Loucy (cell line): ENCODE results near the gene BTBD6.

Experiments
- EZH2phosphoT487 ChIP-seq: fragments of 200-600 bp; IDR thresholded peaks from 2 replicates; pipeline ENCODE4 v1.6.1; 2018; ENCODE audit warnings: antibody characterized with exemption, mild to moderate bottlenecking, moderate library complexity, borderline replicate concordance
- TF ChIP-seq, protein P1 (sequence below): fragments of 200-600 bp; sonication (generic); conservative IDR thresholded peaks from 2 replicates; pipeline ENCODE4 v1.5.1; 2014; ENCODE audit warnings: mild to moderate bottlenecking, antibody characterized with exemption, low read length

DNA sequence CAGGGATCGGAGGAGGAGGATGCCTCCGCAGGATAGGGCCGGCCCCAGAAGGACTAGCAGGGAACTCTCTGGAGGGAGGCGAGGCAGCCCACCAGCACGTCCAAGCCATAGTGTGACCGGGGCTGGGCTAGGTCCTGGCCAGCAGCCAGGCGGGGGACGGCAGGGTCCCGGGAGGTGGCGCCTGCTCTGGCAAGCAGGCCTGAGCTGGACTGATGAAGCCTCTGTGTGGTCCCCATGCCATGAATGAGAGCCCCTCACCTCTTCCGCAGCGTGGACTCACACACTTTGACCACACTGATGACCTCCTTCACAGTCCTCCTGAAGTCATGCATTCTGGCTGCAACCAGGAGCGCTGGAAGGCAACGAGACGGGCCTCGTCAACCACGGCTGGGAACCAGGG is 19.8 kb upstream of the BTBD6 start:
- TF ChIP-seq, protein P1, sequence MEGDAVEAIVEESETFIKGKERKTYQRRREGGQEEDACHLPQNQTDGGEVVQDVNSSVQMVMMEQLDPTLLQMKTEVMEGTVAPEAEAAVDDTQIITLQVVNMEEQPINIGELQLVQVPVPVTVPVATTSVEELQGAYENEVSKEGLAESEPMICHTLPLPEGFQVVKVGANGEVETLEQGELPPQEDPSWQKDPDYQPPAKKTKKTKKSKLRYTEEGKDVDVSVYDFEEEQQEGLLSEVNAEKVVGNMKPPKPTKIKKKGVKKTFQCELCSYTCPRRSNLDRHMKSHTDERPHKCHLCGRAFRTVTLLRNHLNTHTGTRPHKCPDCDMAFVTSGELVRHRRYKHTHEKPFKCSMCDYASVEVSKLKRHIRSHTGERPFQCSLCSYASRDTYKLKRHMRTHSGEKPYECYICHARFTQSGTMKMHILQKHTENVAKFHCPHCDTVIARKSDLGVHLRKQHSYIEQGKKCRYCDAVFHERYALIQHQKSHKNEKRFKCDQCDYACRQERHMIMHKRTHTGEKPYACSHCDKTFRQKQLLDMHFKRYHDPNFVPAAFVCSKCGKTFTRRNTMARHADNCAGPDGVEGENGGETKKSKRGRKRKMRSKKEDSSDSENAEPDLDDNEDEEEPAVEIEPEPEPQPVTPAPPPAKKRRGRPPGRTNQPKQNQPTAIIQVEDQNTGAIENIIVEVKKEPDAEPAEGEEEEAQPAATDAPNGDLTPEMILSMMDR, result no peak
- TF ChIP-seq EZH2phosphoT487, result no peak
